GM23338 (cell line): ENCODE measurements around the gene CD300A.

Experiments
- CREB1 ChIP-seq: fragments of 250-450 bp; sonication (Bioruptor Pico); IDR thresholded peaks from 2 replicates; pipeline ENCODE4 v1.5.0; 2020; ENCODE audit warnings: low read depth, mild to moderate bottlenecking, moderate library complexity
- EZH2 ChIP-seq: fragments of 200-600 bp; sonication (generic); IDR thresholded peaks from one replicate; pipeline ENCODE4 v1.8.0; 2017; ENCODE audit warnings: antibody characterized with exemption, mild to moderate bottlenecking, low read depth; ENCODE audit not compliant: unreplicated experiment
- EZH2phosphoT487 ChIP-seq: fragments of 200-600 bp; sonication (generic); IDR thresholded peaks from one replicate; pipeline ENCODE4 v1.8.1; 2018; ENCODE audit warnings: antibody characterized with exemption; ENCODE audit not compliant: unreplicated experiment
- JUNB ChIP-seq: IDR thresholded peaks from one replicate; pipeline ENCODE4 v1.6.1; 2016; ENCODE audit warnings: antibody characterized with exemption; ENCODE audit not compliant: unreplicated experiment
- NANOG ChIP-seq: IDR thresholded peaks from 2 replicates; pipeline ENCODE4 v1.6.1; 2016; ENCODE audit warnings: antibody characterized with exemption, borderline replicate concordance
- POLR2AphosphoS5 ChIP-seq: IDR thresholded peaks from 2 replicates; pipeline ENCODE4 v1.6.1; 2016; ENCODE audit warnings: antibody characterized with exemption, low read depth
- TF ChIP-seq, protein P1 (sequence below), 2 experiments: fragments of 200-600 bp in 1 of 2; sonication (generic) in 1 of 2; conservative IDR thresholded peaks; 2 replicates each; pipeline versions ENCODE4 v1.5.1 to v1.6.1; 2016 to 2017; ENCODE audit warnings: antibody characterized with exemption in 2 of 2, low read depth in 2 of 2, mild to moderate bottlenecking in 2 of 2, moderate library complexity in 1 of 2
- TF ChIP-seq, protein P2 (sequence below): IDR thresholded peaks from one replicate; pipeline ENCODE4 v1.6.1; 2018; ENCODE audit warnings: antibody characterized with exemption; ENCODE audit not compliant: unreplicated experiment

DNA sequence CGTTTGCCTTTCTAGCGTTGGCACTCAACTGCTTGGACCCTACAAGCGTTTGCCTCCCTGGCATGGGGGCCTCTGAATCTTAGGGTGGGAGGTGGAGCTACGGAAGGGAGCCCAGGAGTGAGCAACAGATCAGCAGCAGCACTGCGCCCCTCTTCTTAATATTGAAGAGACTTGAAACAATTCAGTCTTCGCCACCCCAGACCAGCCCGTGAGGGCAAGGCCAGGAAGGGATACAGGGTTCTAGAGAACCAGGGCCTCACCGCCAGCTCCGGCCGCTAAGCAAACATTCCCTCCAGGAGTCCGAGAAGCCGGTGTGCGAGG lies 36.1 kb upstream of the CD300A start:
- TF ChIP-seq, protein P1, sequence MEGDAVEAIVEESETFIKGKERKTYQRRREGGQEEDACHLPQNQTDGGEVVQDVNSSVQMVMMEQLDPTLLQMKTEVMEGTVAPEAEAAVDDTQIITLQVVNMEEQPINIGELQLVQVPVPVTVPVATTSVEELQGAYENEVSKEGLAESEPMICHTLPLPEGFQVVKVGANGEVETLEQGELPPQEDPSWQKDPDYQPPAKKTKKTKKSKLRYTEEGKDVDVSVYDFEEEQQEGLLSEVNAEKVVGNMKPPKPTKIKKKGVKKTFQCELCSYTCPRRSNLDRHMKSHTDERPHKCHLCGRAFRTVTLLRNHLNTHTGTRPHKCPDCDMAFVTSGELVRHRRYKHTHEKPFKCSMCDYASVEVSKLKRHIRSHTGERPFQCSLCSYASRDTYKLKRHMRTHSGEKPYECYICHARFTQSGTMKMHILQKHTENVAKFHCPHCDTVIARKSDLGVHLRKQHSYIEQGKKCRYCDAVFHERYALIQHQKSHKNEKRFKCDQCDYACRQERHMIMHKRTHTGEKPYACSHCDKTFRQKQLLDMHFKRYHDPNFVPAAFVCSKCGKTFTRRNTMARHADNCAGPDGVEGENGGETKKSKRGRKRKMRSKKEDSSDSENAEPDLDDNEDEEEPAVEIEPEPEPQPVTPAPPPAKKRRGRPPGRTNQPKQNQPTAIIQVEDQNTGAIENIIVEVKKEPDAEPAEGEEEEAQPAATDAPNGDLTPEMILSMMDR (conservative IDR thresholded peaks at IDR 0.05; ENCODE audit: low read depth in 2 of 2), result no peak
- TF ChIP-seq EZH2phosphoT487 (no peak), EZH2 (no peak), POLR2AphosphoS5 (no peak), JUNB (no peak), NANOG (no peak), CREB1 (CRISPR knock-in tag) (no peak)
- TF ChIP-seq, protein P2, sequence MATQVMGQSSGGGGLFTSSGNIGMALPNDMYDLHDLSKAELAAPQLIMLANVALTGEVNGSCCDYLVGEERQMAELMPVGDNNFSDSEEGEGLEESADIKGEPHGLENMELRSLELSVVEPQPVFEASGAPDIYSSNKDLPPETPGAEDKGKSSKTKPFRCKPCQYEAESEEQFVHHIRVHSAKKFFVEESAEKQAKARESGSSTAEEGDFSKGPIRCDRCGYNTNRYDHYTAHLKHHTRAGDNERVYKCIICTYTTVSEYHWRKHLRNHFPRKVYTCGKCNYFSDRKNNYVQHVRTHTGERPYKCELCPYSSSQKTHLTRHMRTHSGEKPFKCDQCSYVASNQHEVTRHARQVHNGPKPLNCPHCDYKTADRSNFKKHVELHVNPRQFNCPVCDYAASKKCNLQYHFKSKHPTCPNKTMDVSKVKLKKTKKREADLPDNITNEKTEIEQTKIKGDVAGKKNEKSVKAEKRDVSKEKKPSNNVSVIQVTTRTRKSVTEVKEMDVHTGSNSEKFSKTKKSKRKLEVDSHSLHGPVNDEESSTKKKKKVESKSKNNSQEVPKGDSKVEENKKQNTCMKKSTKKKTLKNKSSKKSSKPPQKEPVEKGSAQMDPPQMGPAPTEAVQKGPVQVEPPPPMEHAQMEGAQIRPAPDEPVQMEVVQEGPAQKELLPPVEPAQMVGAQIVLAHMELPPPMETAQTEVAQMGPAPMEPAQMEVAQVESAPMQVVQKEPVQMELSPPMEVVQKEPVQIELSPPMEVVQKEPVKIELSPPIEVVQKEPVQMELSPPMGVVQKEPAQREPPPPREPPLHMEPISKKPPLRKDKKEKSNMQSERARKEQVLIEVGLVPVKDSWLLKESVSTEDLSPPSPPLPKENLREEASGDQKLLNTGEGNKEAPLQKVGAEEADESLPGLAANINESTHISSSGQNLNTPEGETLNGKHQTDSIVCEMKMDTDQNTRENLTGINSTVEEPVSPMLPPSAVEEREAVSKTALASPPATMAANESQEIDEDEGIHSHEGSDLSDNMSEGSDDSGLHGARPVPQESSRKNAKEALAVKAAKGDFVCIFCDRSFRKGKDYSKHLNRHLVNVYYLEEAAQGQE, result no peak
